ENCODE data around the gene FHL2.

The FHL2 gene

GRCh38 chr2:105371156-105371555, 27.7 kb downstream of the FHL2 start:
- H3K4me3 ChIP-seq (ENCODE audit: control insufficient read depth, low read depth, low read length) = no peak overlapping the region
- DNase-seq (ENCODE audit: low read depth) = no peak
- TF ChIP-seq CTCF (conservative IDR thresholded peaks at IDR 0.05; ENCODE audit: control insufficient read depth, insufficient read depth, low read depth, low read length) = no peak

DNA sequence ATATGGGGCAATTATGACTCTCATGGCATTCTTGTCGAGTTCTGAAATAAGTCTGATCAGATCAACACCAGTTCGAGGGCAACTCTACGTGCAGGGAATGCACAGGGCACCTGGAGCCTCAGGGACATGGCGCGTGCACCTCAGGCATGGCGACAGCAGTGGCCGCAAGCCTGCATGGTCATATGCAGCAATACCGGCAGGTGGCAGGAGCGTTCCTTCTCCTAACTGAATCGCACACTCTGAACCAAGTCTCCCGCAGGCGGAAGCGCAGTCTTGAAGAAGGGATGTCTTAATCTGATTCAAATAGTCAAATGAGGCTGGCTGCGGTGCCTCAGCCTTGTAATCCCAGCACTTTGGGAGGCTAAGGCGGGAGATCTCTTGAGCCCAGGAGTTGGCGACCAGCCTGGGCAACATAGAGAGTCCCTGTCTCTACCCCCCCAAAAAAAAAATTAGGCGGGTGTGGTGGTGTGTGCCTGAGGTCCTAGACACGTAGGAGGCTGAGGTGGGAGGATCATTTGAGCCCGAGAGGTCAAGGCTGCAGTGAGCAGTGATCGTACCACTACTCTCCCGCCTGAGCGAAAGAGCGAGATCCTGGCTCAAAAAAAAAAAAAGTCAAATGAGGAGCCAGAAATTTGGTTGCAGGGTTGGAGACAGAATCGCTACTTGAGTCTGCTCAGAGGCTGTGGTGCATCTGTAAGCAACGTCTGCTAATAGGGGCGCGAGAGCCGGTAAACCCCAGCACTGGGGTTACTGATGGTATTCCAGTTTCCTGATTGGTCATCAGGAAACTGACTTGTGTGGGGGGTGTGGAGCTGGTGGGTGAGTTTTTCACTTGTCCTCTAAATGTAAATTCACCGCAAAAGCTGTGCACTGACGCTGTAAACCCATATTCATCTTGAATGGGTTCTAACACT, 28.8 kb downstream of the FHL2 start:
- TF ChIP-seq CTCF (conservative IDR thresholded peaks at IDR 0.05; ENCODE audit: control insufficient read depth, insufficient read depth, low read depth, low read length) = peak; percentile 84
- no peak overlapping the region for H3K4me3 ChIP-seq (ENCODE audit: control insufficient read depth, low read depth, low read length)
- DNase-seq (ENCODE audit: low read depth) = peak; percentile 88

- no peak overlapping the region for H3K4me3 ChIP-seq (ENCODE audit: control insufficient read depth, low read depth, low read length)
- no peak for DNase-seq (ENCODE audit: low read depth)
- TF ChIP-seq CTCF (conservative IDR thresholded peaks at IDR 0.05; ENCODE audit: control insufficient read depth, insufficient read depth, low read depth, low read length) = no peak
Measured at GRCh38 chr2:105368759-105369408, 30.0 kb downstream of the FHL2 start.

GRCh38 chr2:105365206-105365605, 33.6 kb downstream of the FHL2 start:
- TF ChIP-seq CTCF (conservative IDR thresholded peaks at IDR 0.05; ENCODE audit: control insufficient read depth, insufficient read depth, low read depth, low read length) = no peak
- no peak for DNase-seq (ENCODE audit: low read depth)
- H3K4me3 ChIP-seq (ENCODE audit: control insufficient read depth, low read depth, low read length) = no peak overlapping the region

- DNase-seq (ENCODE audit: low read depth) = no peak
- no peak for TF ChIP-seq CTCF (conservative IDR thresholded peaks at IDR 0.05; ENCODE audit: control insufficient read depth, insufficient read depth, low read depth, low read length)
- no peak overlapping the region for H3K4me3 ChIP-seq (ENCODE audit: control insufficient read depth, low read depth, low read length)
Measured at GRCh38 chr2:105364436-105365139, 34.3 kb downstream of the FHL2 start.

DNA sequence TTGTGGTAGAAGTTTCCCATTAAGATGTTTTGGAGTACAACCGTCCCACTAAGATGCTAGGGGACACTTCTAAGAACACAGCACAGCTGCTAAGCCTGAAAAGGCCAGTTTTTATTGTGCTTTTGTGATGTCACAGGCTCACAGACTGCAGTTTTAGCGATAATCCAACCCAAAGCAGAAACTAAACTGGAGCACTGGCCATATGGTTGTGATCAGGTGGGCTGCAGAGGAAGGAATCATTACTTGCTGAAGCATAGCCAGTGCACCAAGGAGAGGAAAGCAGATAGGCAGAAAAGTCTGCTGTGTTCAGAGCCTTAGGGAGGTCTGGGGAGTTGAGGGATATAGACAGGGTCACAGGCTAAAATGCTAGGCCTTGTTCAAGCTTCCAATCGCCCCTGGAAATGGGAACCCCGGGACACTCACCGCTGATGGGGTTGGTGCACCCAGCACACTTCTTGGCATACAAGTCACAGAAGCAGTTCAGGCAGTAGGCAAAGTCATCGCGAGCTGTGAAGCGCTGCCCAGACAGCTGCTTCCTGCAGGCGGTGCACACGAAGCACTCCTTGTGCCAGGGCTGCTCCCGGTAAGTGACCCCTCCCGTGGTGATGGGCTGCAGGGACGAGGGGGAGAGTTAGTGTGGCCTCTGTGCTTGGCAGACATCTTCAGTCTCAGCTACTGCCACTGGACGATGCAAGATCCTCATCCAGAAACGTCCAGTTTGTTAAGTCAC, 35.8 kb downstream of the FHL2 start:
- DNase-seq (ENCODE audit: low read depth) = no peak
- H3K4me3 ChIP-seq (ENCODE audit: control insufficient read depth, low read depth, low read length) = no peak overlapping the region
- TF ChIP-seq CTCF (conservative IDR thresholded peaks at IDR 0.05; ENCODE audit: control insufficient read depth, insufficient read depth, low read depth, low read length) = no peak
